NCI-H2196 treated with DMSO at 0.1 percent for 48 hours (cell line): ENCODE data around the gene RSRC2.
"Not testable (repeated sequence)": the region's sequence is repeated elsewhere in the genome, so short reads cannot be mapped to it uniquely, and the experiment has no call there.

ENCODE experiments used
- DNase-seq: peaks from one replicate; lab custom pipeline; 2025; ENCODE audit not compliant: unreplicated experiment; lab: John Stamatoyannopoulos, UW

Gene RSRC2

GRCh38 chr12:122519418-122519817, 7.3 kb downstream of the RSRC2 start:
- DNase-seq = no peak

DNA sequence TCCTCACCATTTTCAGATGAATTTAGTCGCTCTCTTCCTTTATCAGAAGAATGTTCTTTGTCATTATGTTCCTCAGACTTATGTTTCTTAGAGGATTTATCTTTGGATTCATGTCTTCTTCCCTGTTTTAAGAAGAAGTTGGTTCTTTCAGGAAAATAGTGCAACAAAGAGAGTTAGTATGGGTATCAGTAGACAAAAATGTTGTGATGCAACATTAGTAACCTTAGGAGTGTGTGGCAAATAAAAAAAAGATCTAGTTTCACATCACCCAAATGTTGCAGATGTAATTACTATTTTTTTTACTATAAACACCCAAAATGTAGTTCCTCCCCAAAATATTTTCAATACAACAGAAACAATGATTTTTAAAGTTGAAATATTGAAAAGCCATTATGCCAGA, 7.8 kb downstream of the RSRC2 start:
- no peak for DNase-seq

- no peak for DNase-seq
These were observed 8.9 kb downstream of the RSRC2 start for GRCh38 chr12:122517877-122518276.

GRCh38 chr12:122516544-122517361, 10.0 kb downstream of the RSRC2 start:
- no peak for DNase-seq

DNA sequence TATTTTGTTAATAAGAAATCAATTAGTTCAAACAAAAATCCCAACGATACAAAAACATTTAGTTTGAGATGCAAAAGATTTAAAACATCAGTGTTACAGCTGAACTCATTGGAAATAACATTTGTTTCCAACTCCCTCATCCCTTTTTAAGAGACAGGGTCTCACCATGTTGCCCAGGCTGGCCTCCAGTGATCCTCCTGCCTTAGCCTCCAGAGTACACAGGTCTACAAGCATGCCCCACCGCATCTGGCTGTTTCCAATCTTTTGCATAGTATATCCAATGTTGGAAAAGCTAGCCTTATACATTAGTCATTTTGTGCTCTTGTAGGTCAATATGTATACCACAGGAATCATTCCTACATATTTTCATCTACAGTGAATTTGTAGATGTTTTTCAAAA, 11.5 kb downstream of the RSRC2 start:
- DNase-seq = no peak

- DNase-seq = no peak
These were observed 13.1 kb downstream of the RSRC2 start for GRCh38 chr12:122513660-122514059.

- DNase-seq = not testable (repeated sequence)
These were observed 13.7 kb downstream of the RSRC2 start for GRCh38 chr12:122513028-122513427.

- no peak for DNase-seq
These were observed 18.6 kb downstream of the RSRC2 start for GRCh38 chr12:122508163-122508562.

GRCh38 chr12:122506393-122506938, 20.3 kb downstream of the RSRC2 start:
- DNase-seq = no peak

- no peak for DNase-seq
These were observed 21.2 kb downstream of the RSRC2 start for GRCh38 chr12:122505419-122506051.

- DNase-seq = no peak
These were observed 22.7 kb downstream of the RSRC2 start for GRCh38 chr12:122503783-122504590.

- no peak for DNase-seq
These were observed 23.5 kb downstream of the RSRC2 start for GRCh38 chr12:122503147-122503751.

DNA sequence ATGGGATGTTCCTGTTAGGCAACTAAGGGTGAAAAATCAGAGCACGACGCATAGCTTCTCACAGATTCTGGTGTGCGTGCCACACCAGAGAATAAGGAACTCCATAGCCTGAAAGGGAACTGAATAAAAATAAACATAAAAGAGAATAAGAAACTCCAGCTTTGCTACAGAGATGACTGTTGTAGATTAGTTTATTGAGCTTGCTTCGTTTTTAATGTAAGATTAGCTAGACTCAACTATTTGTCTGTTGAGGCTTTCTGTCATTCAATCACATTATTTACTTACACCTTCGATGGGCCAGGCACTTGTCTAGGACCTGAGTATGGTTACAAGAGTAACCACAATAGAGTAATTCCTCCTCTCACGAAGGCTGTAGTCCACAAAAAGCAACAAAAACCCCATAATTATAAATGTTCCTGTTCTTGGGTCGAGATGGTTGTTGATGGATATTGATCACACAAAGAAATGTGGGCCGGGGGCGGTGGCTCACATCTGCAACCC, 25.2 kb downstream of the RSRC2 start:
- DNase-seq = no peak

GRCh38 chr12:122500685-122501488, 25.8 kb downstream of the RSRC2 start, which contains the start of gene ZCCHC8:
ZCCHC8 (minus strand) TSS chr12:122500932; CDS start chr12:122500840, 92 bp downstream.
- DNase-seq = peak; percentile 98

DNA sequence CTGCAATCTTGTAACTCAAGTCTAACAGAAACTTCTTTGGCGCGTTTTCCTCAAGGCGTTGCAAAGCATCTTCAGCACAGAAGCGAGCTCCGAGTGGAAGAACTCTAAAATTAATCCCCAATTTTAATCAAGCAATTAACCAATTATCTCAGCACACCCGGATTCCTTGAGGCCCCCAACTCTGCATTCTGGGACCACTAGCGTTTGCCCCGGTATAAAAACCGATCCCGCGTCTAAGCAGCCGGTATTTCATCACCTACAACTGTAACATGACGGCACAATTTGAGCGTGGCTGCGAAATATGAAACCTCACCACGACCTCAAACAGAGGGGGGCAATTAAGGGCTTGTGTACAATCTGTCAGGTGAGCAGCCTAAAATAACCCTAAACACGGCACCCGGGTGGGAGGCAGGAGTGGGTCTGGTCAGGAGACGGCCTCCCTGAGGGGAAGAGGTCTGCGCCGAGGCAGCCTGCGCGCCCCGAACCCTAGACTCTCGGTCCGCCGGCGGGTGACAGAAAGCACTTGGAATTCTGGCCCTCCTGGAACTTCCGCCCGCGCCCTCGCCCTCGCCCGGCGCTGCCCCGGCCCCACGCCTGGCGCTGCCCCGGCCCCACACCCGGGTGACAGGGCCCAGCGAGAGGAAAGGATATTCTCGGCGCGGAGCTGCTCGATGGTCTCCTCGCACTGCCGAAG, 26.6 kb downstream of the RSRC2 start:
- no peak for DNase-seq

DNA sequence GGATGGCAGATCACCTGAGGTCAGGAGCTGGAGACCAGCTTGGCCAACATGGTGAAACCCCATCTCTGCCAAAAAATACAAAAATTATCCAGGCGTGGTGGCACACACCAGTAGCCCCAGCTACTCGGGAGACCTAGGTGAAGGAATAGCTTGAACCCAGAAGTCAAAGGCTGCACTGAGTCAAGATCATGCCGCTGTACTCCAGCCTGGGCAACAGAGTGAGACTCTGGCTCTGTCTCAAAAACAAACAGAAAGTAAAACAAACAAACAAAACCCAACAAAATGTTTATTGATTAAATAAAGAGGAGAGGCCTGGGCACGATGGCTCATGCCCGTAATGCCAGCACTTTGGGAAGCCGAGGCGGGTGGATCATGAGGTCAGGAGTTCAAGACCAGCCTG, 31.5 kb downstream of the RSRC2 start:
- no peak for DNase-seq

- not testable (repeated sequence) for DNase-seq
These were observed 33.5 kb downstream of the RSRC2 start for GRCh38 chr12:122493222-122493621.

DNA sequence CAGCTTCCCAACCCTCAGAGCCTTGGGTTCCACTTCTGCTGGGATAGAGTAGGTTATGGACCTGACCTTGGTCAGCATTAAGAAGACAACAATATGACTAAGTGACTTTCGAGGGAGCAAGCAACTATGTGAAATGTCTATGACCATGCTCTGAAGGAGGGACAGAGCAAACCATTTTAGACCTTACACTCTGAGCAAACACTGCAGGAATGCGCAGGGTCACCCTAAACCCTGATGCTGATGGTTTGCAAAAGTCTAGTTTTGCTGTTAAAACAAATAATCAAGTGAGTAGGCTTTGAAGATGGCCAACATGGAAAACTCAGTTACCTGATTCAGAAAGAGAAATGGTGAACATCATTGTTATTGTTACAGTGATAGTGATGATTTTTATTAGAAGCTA, 34.7 kb downstream of the RSRC2 start:
- DNase-seq = no peak

- DNase-seq = no peak
These were observed 37.7 kb downstream of the RSRC2 start for GRCh38 chr12:122489038-122489437.
